DOHH2 (cell line): ENCODE measurements around the gene MAML2.

Experiments
- H3F3A ChIP-seq: fragments of 200-600 bp; sonication (generic), shearing (Covaris generic); 2 replicates; pipeline ENCODE4 v1.6.0; 2016; ENCODE audit warnings: antibody characterized with exemption, mild to moderate bottlenecking; ENCODE audit not compliant: control insufficient read depth, insufficient read depth
- H3K27ac ChIP-seq: fragments of 200-600 bp; sonication (generic); 2 replicates; pipeline ENCODE4 v1.5.1; 2014; ENCODE audit warnings: low read depth, mild to moderate bottlenecking, low read length, moderate library complexity
- H3K27me3 ChIP-seq: fragments of 200-600 bp; sonication (generic); 2 replicates; pipeline ENCODE4 v1.6.1; 2014; ENCODE audit warnings: mild to moderate bottlenecking, low read length, mixed read lengths; ENCODE audit not compliant: control insufficient read depth
- H3K36me3 ChIP-seq: fragments of 200-600 bp; sonication (generic); 2 replicates; pipeline ENCODE4 v1.6.1; 2014; ENCODE audit warnings: mild to moderate bottlenecking, low read length, moderate library complexity, mixed read lengths; ENCODE audit not compliant: control insufficient read depth
- H3K4me1 ChIP-seq: fragments of 200-600 bp; sonication (generic); 2 replicates; pipeline ENCODE4 v1.6.1; 2014; ENCODE audit warnings: mild to moderate bottlenecking, low read length, mixed read lengths; ENCODE audit not compliant: control insufficient read depth
- H3K4me2 ChIP-seq: fragments of 200-600 bp; sonication (generic); 2 replicates; pipeline ENCODE4 v1.6.0; 2014; ENCODE audit warnings: mild to moderate bottlenecking, low read length, moderate library complexity
- H3K4me3 ChIP-seq: fragments of 200-600 bp; sonication (generic); 2 replicates; pipeline ENCODE4 v1.5.1; 2014; ENCODE audit warnings: mild to moderate bottlenecking, low read length, mixed read lengths
- H3K79me2 ChIP-seq: fragments of 200-600 bp; sonication (generic); 2 replicates; pipeline ENCODE4 v1.6.1; 2014; ENCODE audit warnings: mild to moderate bottlenecking, low read length, mixed read lengths; ENCODE audit not compliant: control insufficient read depth
- H3K9me2 ChIP-seq: fragments of 200-600 bp; sonication (generic); replicated peaks from 2 replicates; pipeline ENCODE4 v1.6.1; 2014; ENCODE audit warnings: mild to moderate bottlenecking, low read length, mixed read lengths; ENCODE audit not compliant: control insufficient read depth
- H3K9me3 ChIP-seq: fragments of 200-600 bp; sonication (generic); 2 replicates; pipeline ENCODE4 v1.6.1; 2014; ENCODE audit warnings: antibody characterized with exemption, low read length, mixed read lengths; ENCODE audit not compliant: control insufficient read depth, insufficient read depth
- H4K20me1 ChIP-seq: fragments of 200-600 bp; sonication (generic); 2 replicates; pipeline ENCODE4 v1.6.0; 2014; ENCODE audit warnings: low read depth, mild to moderate bottlenecking, antibody characterized with exemption, low read length, moderate library complexity; ENCODE audit not compliant: control insufficient read depth, insufficient read depth
- CTCF ChIP-seq: fragments of 200-600 bp; sonication (generic); IDR thresholded peaks from one replicate; pipeline ENCODE4 v1.5.1; 2014; ENCODE audit warnings: antibody characterized with exemption, mild to moderate bottlenecking, low read depth, low read length; ENCODE audit not compliant: poor library complexity, severe bottlenecking
- EZH2phosphoT487 ChIP-seq: fragments of 200-600 bp; sonication (generic); IDR thresholded peaks from 2 replicates; pipeline ENCODE4 v1.6.1; 2017; ENCODE audit warnings: borderline replicate concordance, mild to moderate bottlenecking, antibody characterized with exemption, low read length, moderate library complexity, mixed read lengths

Gene MAML2

GRCh38 chr11:96197801-96198701 is 144.9 kb downstream of the MAML2 start:
- Histone ChIP-seq H3K27ac (no peak overlapping the region), H3K4me3 (no peak overlapping the region), H3K9me3 (no peaks in the 10 kb centered on the region), H3F3A (0 out of 2 replicates have a peak, but pooled peaks cover 2% of the 10 kb centered on the region), H3K9me2 (no peaks in the 10 kb centered on the region), H4K20me1 (no peaks in the 10 kb centered on the region), H3K36me3 (no peaks in the 10 kb centered on the region), H3K4me1 (peaks cover 32% of the 10 kb centered on the region), H3K79me2 (no peaks in the 10 kb centered on the region), H3K27me3 (no peaks in the 10 kb centered on the region), H3K4me2 (peak overlapping the region; percentile 28)
- no peak for TF ChIP-seq CTCF
- TF ChIP-seq EZH2phosphoT487: no peak

GRCh38 chr11:96197103-96197502 is 145.9 kb downstream of the MAML2 start:
- Histone ChIP-seq H3K27ac (no peak overlapping the region), H3K27me3 (no peaks in the 10 kb centered on the region), H3K36me3 (no peaks in the 10 kb centered on the region), H3K4me2 (no peak overlapping the region; the same call in 1 of the 2 replicates), H3K4me3 (no peak overlapping the region), H3K9me2 (no peaks in the 10 kb centered on the region), H3K9me3 (no peaks in the 10 kb centered on the region), H3F3A (0 out of 2 replicates have a peak, but pooled peaks cover 2% of the 10 kb centered on the region), H3K4me1 (peaks cover 29% of the 10 kb centered on the region), H3K79me2 (no peaks in the 10 kb centered on the region), H4K20me1 (no peaks in the 10 kb centered on the region)
- no peak for TF ChIP-seq EZH2phosphoT487
- no peak for TF ChIP-seq CTCF

- TF ChIP-seq CTCF (no peak), EZH2phosphoT487 (no peak)
- Histone ChIP-seq H3K4me1 (peaks cover 29% of the 10 kb centered on the region), H3K79me2 (no peaks in the 10 kb centered on the region), H4K20me1 (no peaks in the 10 kb centered on the region), H3F3A (0 out of 2 replicates have a peak, but pooled peaks cover 2% of the 10 kb centered on the region), H3K27me3 (no peaks in the 10 kb centered on the region), H3K4me2 (no peak overlapping the region), H3K36me3 (no peaks in the 10 kb centered on the region), H3K9me3 (no peaks in the 10 kb centered on the region), H3K4me3 (no peak overlapping the region), H3K9me2 (no peaks in the 10 kb centered on the region), H3K27ac (no peak overlapping the region)
These were observed 146.8 kb downstream of the MAML2 start for GRCh38 chr11:96196181-96196662.
